WTC11 (cell line): ENCODE measurements around the gene KLHL22. TPM values are rescaled to one million over a fixed set of nuclear protein-coding genes. Genes with fewer than 3 reads are reported as not detected.

Source experiments
- EMX1 ChIP-seq: fragments of 250-450 bp; sonication (Bioruptor Pico); IDR thresholded peaks from 2 replicates; pipeline ENCODE4 v1.8.0; 2021; ENCODE audit warnings: mild to moderate bottlenecking
- ESRRA ChIP-seq: sonication (generic); formaldehyde crosslinking; IDR thresholded peaks from 2 replicates; pipeline ENCODE4 v1.8.1; 2022; ENCODE audit warnings: mild to moderate bottlenecking, missing genetic modification reagents, borderline replicate concordance
- FOXP1 ChIP-seq: sonication (generic); formaldehyde crosslinking; IDR thresholded peaks from 2 replicates; pipeline ENCODE4 v1.8.0; 2022; ENCODE audit warnings: missing genetic modification reagents, mild to moderate bottlenecking, moderate library complexity, borderline replicate concordance
- FOXP4 ChIP-seq: sonication (generic); formaldehyde crosslinking; IDR thresholded peaks from 2 replicates; pipeline ENCODE4 v1.8.0; 2022; ENCODE audit warnings: mild to moderate bottlenecking, missing genetic modification reagents
- GABPB1 ChIP-seq: sonication (generic); formaldehyde crosslinking; IDR thresholded peaks from 2 replicates; pipeline ENCODE4 v1.8.1; 2023; ENCODE audit warnings: mild to moderate bottlenecking, missing genetic modification reagents
- GTF2I ChIP-seq: fragments of 250-450 bp; sonication (Bioruptor Pico); conservative IDR thresholded peaks from 2 replicates; pipeline ENCODE4 v1.4.0; 2021; ENCODE audit warnings: mild to moderate bottlenecking
- HMGA2 ChIP-seq: fragments of 250-450 bp; sonication (Bioruptor Pico); IDR thresholded peaks from 2 replicates; pipeline ENCODE4 v1.4.0; 2021; ENCODE audit warnings: mild to moderate bottlenecking, moderate library complexity
- MAX ChIP-seq: sonication (generic); formaldehyde crosslinking; IDR thresholded peaks from 2 replicates; pipeline ENCODE4 v1.8.0; 2022; ENCODE audit warnings: mild to moderate bottlenecking, missing genetic modification reagents
- MXD4 ChIP-seq: fragments of 250-450 bp; sonication (Bioruptor Pico); IDR thresholded peaks from 2 replicates; pipeline ENCODE4 v1.8.0; 2021; ENCODE audit warnings: mild to moderate bottlenecking, moderate library complexity, borderline replicate concordance
- MYBL2 ChIP-seq: sonication (generic); formaldehyde crosslinking; IDR thresholded peaks from 2 replicates; pipeline ENCODE4 v1.8.1; 2023; ENCODE audit warnings: mild to moderate bottlenecking, moderate library complexity, missing genetic modification reagents
- NFYB ChIP-seq: sonication (generic); formaldehyde crosslinking; conservative IDR thresholded peaks from 2 replicates; pipeline ENCODE4 v1.8.0; 2022; ENCODE audit warnings: low read depth, missing genetic modification reagents
- RELA ChIP-seq: sonication (generic); formaldehyde crosslinking; IDR thresholded peaks from 2 replicates; pipeline ENCODE4 v1.8.1; 2022; ENCODE audit warnings: missing genetic modification reagents, mild to moderate bottlenecking, borderline replicate concordance
- SMAD3 ChIP-seq: sonication (generic); formaldehyde crosslinking; IDR thresholded peaks from 2 replicates; pipeline ENCODE4 v1.8.0; 2022; ENCODE audit warnings: missing genetic modification reagents, mild to moderate bottlenecking, borderline replicate concordance
- ZBTB21 ChIP-seq: sonication (generic); formaldehyde crosslinking; IDR thresholded peaks from 2 replicates; pipeline ENCODE4 v1.8.1; 2023; ENCODE audit warnings: mild to moderate bottlenecking, missing genetic modification reagents, borderline replicate concordance
- ZNF121 ChIP-seq: sonication (generic); formaldehyde crosslinking; IDR thresholded peaks from 2 replicates; pipeline ENCODE4 v1.8.0; 2023; ENCODE audit warnings: missing genetic modification reagents
- ZNF263 ChIP-seq: sonication (generic); formaldehyde crosslinking; IDR thresholded peaks from 2 replicates; pipeline ENCODE4 v1.8.1; 2022; ENCODE audit warnings: low read depth, mild to moderate bottlenecking, moderate library complexity, missing genetic modification reagents
- ZNF416 ChIP-seq: fragments of 250-450 bp; sonication (Bioruptor Pico); IDR thresholded peaks from 2 replicates; pipeline ENCODE4 v1.9.0; 2021; ENCODE audit warnings: mild to moderate bottlenecking, inconsistent platforms
- ZNF423 ChIP-seq: fragments of 250-450 bp; sonication (Bioruptor Pico); IDR thresholded peaks from 2 replicates; pipeline ENCODE4 v2.1.2; 2022; ENCODE audit warnings: mild to moderate bottlenecking, moderate library complexity
- ZNF532 ChIP-seq: fragments of 250-450 bp; sonication (Bioruptor Pico); IDR thresholded peaks from 2 replicates; pipeline ENCODE4 v1.9.0; 2021; ENCODE audit warnings: mild to moderate bottlenecking, borderline replicate concordance
- total RNA-seq: library from RNA; stranded (reverse); gene quantifications from 3 replicates; pipeline ENCODE4 v1.2.3, GENCODE V29; 2021
- TF ChIP-seq, protein P1 (sequence below): sonication (generic); formaldehyde crosslinking; IDR thresholded peaks from 2 replicates; pipeline ENCODE4 v1.8.0; 2022; ENCODE audit warnings: mild to moderate bottlenecking, missing genetic modification reagents
- TF ChIP-seq, protein P2 (sequence below): sonication (generic); formaldehyde crosslinking; conservative IDR thresholded peaks from 2 replicates; pipeline ENCODE4 v1.8.1; 2022; ENCODE audit warnings: mild to moderate bottlenecking, missing genetic modification reagents
- TF ChIP-seq, protein P3 (sequence below): sonication (generic); formaldehyde crosslinking; IDR thresholded peaks from 2 replicates; pipeline ENCODE4 v1.8.1; 2023; ENCODE audit warnings: mild to moderate bottlenecking, missing genetic modification reagents, moderate library complexity
- TF ChIP-seq, protein P4 (sequence below): fragments of 250-450 bp; sonication (Bioruptor Pico); IDR thresholded peaks from 2 replicates; pipeline ENCODE4 v1.8.0; 2021; ENCODE audit warnings: mild to moderate bottlenecking
- TF ChIP-seq, protein P5 (sequence below): sonication (generic); formaldehyde crosslinking; IDR thresholded peaks from 2 replicates; pipeline ENCODE4 v1.8.1; 2022; ENCODE audit warnings: missing genetic modification reagents, borderline replicate concordance
- TF ChIP-seq, protein P6 (sequence below): sonication (generic); formaldehyde crosslinking; IDR thresholded peaks from 2 replicates; pipeline ENCODE4 v1.8.0; 2022; ENCODE audit warnings: mild to moderate bottlenecking, missing genetic modification reagents

The KLHL22 gene
- total RNA-seq, 1 experiment from 2014 or later, result 15.7 TPM

GRCh38 chr22:20507253-20508066, 11.9 kb upstream of the KLHL22 start, which contains the start of gene MED15 (continued):
- TF ChIP-seq ESRRA (CRISPR knock-in tag), result no peak
- TF ChIP-seq EMX1 (CRISPR knock-in tag), result no peak
- no peak for TF ChIP-seq ZBTB21
- TF ChIP-seq FOXP4, result no peak
- TF ChIP-seq HMGA2 (CRISPR knock-in tag), result no peak
- TF ChIP-seq, protein P1, sequence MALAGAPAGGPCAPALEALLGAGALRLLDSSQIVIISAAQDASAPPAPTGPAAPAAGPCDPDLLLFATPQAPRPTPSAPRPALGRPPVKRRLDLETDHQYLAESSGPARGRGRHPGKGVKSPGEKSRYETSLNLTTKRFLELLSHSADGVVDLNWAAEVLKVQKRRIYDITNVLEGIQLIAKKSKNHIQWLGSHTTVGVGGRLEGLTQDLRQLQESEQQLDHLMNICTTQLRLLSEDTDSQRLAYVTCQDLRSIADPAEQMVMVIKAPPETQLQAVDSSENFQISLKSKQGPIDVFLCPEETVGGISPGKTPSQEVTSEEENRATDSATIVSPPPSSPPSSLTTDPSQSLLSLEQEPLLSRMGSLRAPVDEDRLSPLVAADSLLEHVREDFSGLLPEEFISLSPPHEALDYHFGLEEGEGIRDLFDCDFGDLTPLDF (CRISPR knock-in tag), result no peak
- peak; percentile 73; the same call in 1 of the 2 replicates for TF ChIP-seq MAX
- 0 out of 2 replicates have a peak, but pooled peaks have one; percentile 49 for TF ChIP-seq MYBL2 (CRISPR knock-in tag)
- TF ChIP-seq, protein P2, sequence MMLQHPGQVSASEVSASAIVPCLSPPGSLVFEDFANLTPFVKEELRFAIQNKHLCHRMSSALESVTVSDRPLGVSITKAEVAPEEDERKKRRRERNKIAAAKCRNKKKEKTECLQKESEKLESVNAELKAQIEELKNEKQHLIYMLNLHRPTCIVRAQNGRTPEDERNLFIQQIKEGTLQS (CRISPR knock-in tag), result no peak
- TF ChIP-seq ZNF423 (CRISPR knock-in tag), result no peak
- peak; percentile 76; the same call in 1 of the 2 replicates for TF ChIP-seq FOXP1
- no peak for TF ChIP-seq RELA (CRISPR knock-in tag)
- TF ChIP-seq, protein P3, sequence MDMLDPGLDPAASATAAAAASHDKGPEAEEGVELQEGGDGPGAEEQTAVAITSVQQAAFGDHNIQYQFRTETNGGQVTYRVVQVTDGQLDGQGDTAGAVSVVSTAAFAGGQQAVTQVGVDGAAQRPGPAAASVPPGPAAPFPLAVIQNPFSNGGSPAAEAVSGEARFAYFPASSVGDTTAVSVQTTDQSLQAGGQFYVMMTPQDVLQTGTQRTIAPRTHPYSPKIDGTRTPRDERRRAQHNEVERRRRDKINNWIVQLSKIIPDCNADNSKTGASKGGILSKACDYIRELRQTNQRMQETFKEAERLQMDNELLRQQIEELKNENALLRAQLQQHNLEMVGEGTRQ (CRISPR knock-in tag), result no peak
- no peak for TF ChIP-seq ZNF416 (CRISPR knock-in tag)
- TF ChIP-seq GABPB1 (CRISPR knock-in tag), result peak; percentile 87
- no peak for TF ChIP-seq ZNF532 (CRISPR knock-in tag)
- no peak for TF ChIP-seq ZNF121 (CRISPR knock-in tag)
- 0 out of 2 replicates have a peak, but pooled peaks have one; percentile 23 for TF ChIP-seq SMAD3
- TF ChIP-seq, protein P4, sequence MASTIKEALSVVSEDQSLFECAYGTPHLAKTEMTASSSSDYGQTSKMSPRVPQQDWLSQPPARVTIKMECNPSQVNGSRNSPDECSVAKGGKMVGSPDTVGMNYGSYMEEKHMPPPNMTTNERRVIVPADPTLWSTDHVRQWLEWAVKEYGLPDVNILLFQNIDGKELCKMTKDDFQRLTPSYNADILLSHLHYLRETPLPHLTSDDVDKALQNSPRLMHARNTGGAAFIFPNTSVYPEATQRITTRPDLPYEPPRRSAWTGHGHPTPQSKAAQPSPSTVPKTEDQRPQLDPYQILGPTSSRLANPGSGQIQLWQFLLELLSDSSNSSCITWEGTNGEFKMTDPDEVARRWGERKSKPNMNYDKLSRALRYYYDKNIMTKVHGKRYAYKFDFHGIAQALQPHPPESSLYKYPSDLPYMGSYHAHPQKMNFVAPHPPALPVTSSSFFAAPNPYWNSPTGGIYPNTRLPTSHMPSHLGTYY (CRISPR knock-in tag), result no peak
- no peak for TF ChIP-seq ZNF263
- TF ChIP-seq NFYB (CRISPR knock-in tag), result no peak
- no peak for TF ChIP-seq MXD4 (CRISPR knock-in tag)
- TF ChIP-seq GTF2I (CRISPR knock-in tag), result no peak
- TF ChIP-seq, protein P5, sequence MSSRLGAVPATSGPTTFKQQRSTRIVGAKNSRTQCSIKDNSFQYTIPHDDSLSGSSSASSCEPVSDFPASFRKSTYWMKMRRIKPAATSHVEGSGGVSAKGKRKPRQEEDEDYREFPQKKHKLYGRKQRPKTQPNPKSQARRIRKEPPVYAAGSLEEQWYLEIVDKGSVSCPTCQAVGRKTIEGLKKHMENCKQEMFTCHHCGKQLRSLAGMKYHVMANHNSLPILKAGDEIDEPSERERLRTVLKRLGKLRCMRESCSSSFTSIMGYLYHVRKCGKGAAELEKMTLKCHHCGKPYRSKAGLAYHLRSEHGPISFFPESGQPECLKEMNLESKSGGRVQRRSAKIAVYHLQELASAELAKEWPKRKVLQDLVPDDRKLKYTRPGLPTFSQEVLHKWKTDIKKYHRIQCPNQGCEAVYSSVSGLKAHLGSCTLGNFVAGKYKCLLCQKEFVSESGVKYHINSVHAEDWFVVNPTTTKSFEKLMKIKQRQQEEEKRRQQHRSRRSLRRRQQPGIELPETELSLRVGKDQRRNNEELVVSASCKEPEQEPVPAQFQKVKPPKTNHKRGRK (CRISPR knock-in tag), result no peak
- TF ChIP-seq, protein P6, sequence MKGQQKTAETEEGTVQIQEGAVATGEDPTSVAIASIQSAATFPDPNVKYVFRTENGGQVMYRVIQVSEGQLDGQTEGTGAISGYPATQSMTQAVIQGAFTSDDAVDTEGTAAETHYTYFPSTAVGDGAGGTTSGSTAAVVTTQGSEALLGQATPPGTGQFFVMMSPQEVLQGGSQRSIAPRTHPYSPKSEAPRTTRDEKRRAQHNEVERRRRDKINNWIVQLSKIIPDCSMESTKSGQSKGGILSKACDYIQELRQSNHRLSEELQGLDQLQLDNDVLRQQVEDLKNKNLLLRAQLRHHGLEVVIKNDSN (CRISPR knock-in tag), result no peak
